HuH-7 (cell line): ENCODE measurements around the gene SRGAP3.

Experiments
- DNase-seq: peaks from one replicate; pipeline ENCODE4 v3.0.0; 2011; ENCODE audit warnings: low spot score

SRGAP3 gene

GRCh38 chr3:9081184-9081818 is 168.1 kb downstream of the SRGAP3 start:
- no peak for DNase-seq

- DNase-seq, result no peak
Measured at GRCh38 chr3:9080163-9080562, 169.3 kb downstream of the SRGAP3 start.

- DNase-seq, result no peak
Measured at GRCh38 chr3:9079676-9080075, 169.8 kb downstream of the SRGAP3 start.

DNA sequence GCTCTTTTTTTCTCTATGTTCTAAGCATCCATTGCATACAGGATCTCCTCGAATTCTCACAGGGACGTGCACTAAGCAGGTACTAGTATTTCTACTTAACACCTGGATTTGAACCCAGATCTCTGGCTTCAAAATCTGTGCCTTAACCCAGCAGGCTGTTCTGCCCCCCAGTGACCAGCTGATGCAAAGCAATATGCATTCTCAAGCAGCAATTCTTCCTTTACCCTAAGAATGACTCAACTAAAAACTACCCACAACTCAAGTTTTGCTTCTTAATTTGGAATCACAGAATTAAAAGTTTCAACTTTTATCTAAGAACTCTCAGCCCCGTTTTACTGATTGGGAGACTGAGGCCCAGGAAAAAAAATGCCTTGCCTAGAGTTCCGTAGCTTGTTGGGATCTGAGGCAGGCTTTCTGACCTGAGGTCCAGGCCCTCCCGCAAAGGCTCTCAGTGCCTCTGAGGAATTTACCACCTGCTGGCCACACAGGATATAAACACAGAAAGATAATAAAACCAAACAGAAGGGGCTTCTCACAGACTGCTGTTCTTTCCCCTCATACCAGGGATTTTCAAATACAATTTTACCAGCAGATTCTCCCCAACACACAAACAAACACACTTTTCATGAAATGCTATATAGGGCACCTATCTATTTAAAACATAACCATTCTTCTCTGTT is 170.7 kb downstream of the SRGAP3 start:
- peak; percentile 79 for DNase-seq

DNA sequence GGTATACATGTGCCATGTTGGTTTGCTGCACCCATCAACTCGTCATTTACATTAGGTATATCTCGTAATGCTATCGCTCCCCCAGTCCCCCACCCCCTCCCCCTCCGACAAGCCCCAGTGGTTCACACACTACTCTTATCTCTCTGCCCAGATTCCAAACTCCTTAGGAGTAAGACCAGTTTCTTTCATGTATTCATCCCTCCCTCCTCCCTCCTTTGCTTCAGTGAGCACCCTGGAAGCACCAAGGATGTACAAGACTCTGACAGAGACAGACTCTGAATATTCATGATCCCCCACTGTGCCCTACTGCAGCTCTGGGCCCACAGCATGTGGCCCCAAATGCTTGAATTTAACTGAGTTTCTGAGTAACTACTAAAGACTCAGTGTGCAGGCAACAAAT is 172.4 kb downstream of the SRGAP3 start:
- DNase-seq, result no peak

DNA sequence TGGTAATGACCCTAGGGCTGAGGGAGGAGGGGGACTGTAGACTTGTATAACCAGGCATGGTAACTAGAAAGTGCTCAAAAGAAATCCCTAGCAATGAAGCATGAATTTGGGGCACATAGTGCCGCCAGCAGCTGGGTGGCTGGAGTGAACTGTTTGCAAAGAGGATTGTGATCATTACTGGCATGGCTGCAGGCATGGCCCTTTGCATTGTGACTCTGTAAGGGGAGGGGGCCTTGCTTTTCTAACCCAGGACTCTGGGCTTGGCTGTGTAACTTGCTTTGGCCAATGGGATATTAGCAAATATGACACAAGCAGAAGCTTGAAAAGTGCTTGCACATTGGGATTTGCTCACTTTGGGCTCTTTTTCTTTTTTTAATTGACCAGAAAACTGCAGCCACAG is 173.7 kb downstream of the SRGAP3 start:
- DNase-seq, result no peak

- DNase-seq, result no peak
Measured at GRCh38 chr3:9074079-9074478, 175.4 kb downstream of the SRGAP3 start.

GRCh38 chr3:9072667-9073009 is 176.8 kb downstream of the SRGAP3 start:
- DNase-seq, result no peak

- DNase-seq, result no peak
Measured at GRCh38 chr3:9071936-9072666, 177.3 kb downstream of the SRGAP3 start.

DNA sequence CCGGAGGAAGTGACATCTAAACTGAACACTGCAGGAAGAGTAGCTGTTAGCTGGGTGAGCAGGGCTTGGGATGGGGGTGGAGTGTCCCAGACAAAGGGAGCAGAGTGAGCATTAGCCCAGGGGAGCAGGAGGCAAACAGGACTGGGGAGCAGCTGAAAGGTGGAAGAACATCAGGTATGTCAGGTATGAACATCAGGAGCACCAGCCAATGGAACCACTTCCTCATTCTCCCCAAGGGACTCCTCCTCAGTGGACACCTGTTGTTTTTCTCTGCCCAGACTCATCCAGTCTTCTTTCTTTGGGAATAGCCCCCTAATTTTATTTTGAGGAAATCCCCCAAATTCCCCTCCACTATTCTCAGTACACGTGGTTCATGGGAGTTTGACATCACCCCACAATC is 178.5 kb downstream of the SRGAP3 start:
- DNase-seq, result no peak

DNA sequence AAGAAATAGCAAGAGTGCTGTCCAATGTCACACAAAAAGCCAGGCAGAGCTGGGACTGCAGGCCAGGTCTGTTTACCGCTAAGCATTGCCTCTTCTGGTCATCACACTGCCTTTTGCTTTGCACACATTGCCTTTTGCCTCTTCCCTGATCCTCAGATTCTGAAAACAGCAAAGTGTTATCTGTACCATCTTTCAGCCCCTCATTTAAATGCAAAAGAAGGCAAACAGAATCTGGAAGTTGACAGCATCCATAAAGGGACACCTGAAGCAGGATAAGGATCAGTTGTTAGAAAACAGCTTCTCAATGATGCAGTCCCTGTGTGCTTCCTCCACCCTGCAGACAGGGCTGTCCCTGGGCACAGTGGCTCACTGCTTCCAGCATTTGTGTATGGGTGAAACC is 179.5 kb downstream of the SRGAP3 start:
- DNase-seq, result no peak

DNA sequence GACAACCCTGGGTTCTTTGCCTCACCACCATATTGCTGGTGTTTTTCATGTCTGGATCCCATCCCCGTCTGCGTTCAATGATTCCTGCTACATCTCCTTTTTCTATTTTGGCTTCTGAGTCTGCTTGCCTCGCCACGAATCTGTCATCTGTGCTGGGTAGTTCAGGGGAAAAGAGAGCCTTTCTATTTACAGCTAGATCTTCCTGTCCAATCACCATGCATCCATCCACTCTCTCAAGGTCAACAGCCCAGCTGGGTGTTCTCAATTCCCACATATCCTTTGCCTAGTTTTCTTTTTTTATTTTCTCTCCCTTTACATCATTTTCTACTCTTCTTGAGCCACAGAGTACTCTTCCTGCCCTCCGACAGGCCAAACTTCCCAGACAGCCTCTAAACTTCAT is 181.4 kb downstream of the SRGAP3 start:
- no peak for DNase-seq

DNA sequence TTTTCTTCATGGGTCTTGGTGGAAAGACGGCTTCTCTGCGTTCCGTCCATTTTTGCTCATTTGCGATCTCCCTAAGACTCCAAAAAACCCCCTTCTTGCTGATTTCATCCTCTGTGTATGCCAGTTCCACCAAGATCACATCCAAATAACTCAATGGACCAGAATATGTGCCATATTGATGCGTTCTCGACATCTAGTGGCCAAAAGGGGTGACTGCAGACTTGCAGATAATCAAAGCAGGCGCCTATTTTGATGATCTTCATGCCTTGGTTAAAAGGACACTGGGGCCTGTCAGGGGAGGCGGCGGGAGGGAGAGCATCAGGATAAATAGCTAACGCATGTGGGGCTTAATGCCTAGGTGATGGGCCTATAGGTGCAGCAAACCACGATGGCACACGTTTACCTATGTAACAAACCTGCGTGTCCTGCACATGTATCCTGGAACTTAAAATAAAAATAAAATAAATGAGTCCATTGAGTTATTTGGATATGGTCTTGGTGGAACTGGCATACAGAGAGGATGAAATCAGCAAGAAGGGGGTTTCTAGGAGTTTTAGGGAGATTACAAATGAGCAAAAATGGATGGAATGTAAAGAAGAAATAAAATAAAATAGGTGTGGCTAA is 182.0 kb downstream of the SRGAP3 start:
- DNase-seq, result peak; percentile 68

DNA sequence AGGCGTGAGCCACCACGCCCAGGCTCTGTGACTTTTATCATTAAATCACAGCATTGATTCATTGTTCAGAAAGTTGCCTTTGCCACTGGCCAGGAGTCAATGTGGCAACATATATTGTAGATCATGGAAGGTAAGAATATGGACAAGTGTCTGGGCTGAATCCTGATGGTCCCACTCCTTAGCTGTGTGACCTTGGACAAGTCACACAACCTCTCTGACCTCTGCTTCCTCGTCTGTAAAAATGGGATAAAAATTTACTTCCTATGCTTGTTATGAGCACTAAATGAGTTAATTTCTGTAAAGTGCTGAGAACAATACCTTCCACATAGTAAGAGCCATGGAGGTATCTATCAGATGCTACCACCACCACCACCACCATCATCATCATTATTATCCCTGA is 182.7 kb downstream of the SRGAP3 start:
- no peak for DNase-seq

DNA sequence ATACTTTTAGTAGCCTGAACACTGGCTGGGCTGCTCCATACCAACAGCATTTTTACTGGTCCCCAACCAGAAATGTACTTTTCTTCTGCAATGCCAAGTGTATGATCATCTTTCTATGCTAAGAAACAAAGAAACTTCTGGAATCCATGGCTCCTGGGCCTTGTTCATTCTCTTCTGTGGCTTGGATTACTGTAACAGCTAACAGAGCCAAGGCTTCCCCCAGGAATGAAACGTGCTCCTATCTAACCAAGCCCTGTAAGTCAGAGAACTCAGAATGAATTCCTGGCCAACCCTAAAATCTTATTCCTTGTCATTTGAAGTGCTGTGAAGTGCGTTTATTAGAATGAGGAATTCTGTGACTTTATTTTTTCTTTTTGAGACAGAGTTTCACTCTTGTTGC is 183.3 kb downstream of the SRGAP3 start:
- no peak for DNase-seq

DNA sequence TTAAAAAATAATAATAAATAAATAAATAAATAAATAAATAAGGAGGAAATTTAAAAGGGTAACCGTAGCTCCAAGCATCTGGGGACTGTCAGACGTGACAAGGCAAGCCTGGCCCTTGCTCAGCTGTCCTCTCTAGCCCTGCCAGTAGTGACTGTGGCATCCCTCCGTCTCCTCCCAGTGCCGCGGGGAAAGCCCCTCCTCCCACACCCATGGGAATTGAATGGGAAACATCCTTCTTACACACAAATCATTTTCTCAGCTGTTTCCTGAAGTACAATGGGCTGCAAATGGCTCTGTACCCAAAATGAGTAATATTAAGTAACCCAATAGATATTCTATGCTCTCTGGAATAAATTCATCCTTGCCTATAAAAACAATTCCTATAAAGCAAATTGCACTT is 184.6 kb downstream of the SRGAP3 start:
- no peak for DNase-seq

DNA sequence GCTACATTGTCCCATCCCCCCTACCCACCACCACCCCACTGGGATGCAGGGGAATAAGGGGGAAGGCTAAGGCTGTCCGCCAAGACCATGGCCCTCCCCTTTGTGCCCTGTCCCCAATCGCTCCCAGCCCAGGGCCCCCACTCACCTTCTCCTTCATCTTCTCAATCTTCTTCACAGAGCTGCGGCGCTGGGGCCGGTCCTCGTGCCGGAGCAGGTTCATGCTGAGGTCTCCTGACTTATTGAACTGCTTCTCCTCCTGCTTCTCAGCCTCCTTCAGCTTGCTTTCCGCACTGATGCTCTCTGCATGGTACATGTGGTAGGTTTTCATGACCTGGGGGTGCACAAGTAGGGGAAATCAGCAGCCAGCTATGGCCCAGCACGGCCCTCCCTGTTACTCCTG is 185.2 kb downstream of the SRGAP3 start:
- DNase-seq, result no peak

GRCh38 chr3:9062570-9062969 is 186.9 kb downstream of the SRGAP3 start:
- no peak for DNase-seq

DNA sequence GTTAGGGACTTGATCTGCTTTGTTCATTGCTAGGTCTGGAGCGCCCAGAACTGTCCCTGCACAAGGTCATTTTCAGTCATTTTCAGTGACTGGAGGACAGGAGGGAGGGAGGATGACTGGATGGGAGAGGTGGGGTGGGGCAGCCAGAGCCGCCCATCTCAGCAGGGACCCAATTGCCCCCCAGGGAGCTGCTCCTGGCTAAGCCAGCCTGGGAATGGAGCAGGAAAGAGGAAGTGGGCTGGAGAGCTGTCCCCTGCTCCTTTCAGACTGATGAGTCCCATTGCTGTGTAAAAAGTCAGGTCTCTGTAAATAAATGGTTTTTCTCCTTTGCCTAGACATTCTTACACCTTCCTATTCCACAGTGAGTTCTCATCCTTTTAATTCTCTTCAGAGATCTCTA is 187.8 kb downstream of the SRGAP3 start:
- no peak for DNase-seq

- no peak for DNase-seq
Measured at GRCh38 chr3:9059489-9060400, 189.7 kb downstream of the SRGAP3 start.

DNA sequence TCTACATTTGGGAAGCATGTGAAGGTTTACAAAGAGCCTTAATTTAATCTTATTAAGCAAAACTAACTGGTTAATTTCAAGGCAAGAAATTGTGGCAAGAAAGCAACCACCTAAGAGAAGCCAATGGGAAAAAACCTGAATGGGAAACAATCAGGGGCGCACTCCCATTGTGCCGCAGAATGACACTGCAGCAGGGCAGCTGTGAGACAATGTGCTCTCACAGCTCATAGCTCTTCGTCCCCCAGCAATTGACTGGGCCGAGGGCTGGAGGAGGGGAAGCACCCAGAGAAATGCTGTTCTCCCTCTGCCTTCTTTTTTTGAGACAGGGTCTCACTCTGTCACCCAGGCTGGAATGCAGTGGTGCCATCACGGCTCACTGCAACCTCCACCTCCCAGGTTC is 192.9 kb downstream of the SRGAP3 start:
- no peak for DNase-seq
